ENCODE measurements around the gene MARCHF10. TPM values are rescaled to one million over a fixed set of nuclear protein-coding genes. Genes with fewer than 3 reads are reported as not detected.

Gene MARCHF10
- total RNA-seq, 1 experiment from 2014 or later = not detected

GRCh38 chr17:62760059-62760944 lies 47.8 kb downstream of the MARCHF10 start:
- in situ Hi-C loops (cut with HindIII; ENCODE audit: low sequenced_read_pairs) = no loop called here
- no peak for DNase-seq (ENCODE audit: low spot score)

GRCh38 chr17:62757500-62757951 lies 50.6 kb downstream of the MARCHF10 start:
- in situ Hi-C loops (cut with HindIII; ENCODE audit: low sequenced_read_pairs) = no loop called here
- DNase-seq (ENCODE audit: low spot score) = no peak

- in situ Hi-C loops (cut with HindIII; ENCODE audit: low sequenced_read_pairs) = no loop called here
- DNase-seq (ENCODE audit: low spot score) = no peak
Measured at GRCh38 chr17:62756198-62756597, 51.9 kb downstream of the MARCHF10 start.

- DNase-seq (ENCODE audit: low spot score) = peak; percentile 48
- in situ Hi-C loops (cut with HindIII; ENCODE audit: low sequenced_read_pairs) = no loop called here
Measured at GRCh38 chr17:62755141-62755851, 52.8 kb downstream of the MARCHF10 start.

- no peak for DNase-seq (ENCODE audit: low spot score)
- in situ Hi-C loops (cut with HindIII; ENCODE audit: low sequenced_read_pairs) = no loop called here
Measured at GRCh38 chr17:62754631-62755030, 53.5 kb downstream of the MARCHF10 start.

- in situ Hi-C loops (cut with HindIII; ENCODE audit: low sequenced_read_pairs) = no loop called here
- DNase-seq (ENCODE audit: low spot score) = no peak
Measured at GRCh38 chr17:62753562-62753961, 54.6 kb downstream of the MARCHF10 start.

- in situ Hi-C loops (cut with HindIII; ENCODE audit: low sequenced_read_pairs) = no loop called here
- no peak for DNase-seq (ENCODE audit: low spot score)
Measured at GRCh38 chr17:62751060-62751691, 56.9 kb downstream of the MARCHF10 start.

GRCh38 chr17:62750631-62751051 lies 57.5 kb downstream of the MARCHF10 start:
- peak; percentile 94 for DNase-seq (ENCODE audit: low spot score)
- in situ Hi-C loops (cut with HindIII; ENCODE audit: low sequenced_read_pairs) = no loop called here

- in situ Hi-C loops (cut with HindIII; ENCODE audit: low sequenced_read_pairs) = no loop called here
- no peak for DNase-seq (ENCODE audit: low spot score)
Measured at GRCh38 chr17:62749926-62750325, 58.2 kb downstream of the MARCHF10 start.

GRCh38 chr17:62746941-62747340 lies 61.2 kb downstream of the MARCHF10 start:
- DNase-seq (ENCODE audit: low spot score) = no peak
- in situ Hi-C loops (cut with HindIII; ENCODE audit: low sequenced_read_pairs) = no loop called here

- in situ Hi-C loops (cut with HindIII; ENCODE audit: low sequenced_read_pairs) = no loop called here
- DNase-seq (ENCODE audit: low spot score) = no peak
Measured at GRCh38 chr17:62745806-62746205, 62.3 kb downstream of the MARCHF10 start.

GRCh38 chr17:62744259-62744658 lies 63.9 kb downstream of the MARCHF10 start:
- no peak for DNase-seq (ENCODE audit: low spot score)

GRCh38 chr17:62741290-62741689 lies 66.8 kb downstream of the MARCHF10 start:
- DNase-seq (ENCODE audit: low spot score) = no peak
- in situ Hi-C loops (cut with HindIII; ENCODE audit: low sequenced_read_pairs) = no loop called here

More at GRCh38 chr17:62744259-62744658, 63.9 kb downstream of the MARCHF10 start:
- in situ Hi-C loops (cut with HindIII; ENCODE audit: low sequenced_read_pairs) = no loop called here

GRCh38 chr17:62739645-62740388 lies 68.3 kb downstream of the MARCHF10 start:
- in situ Hi-C loops (cut with HindIII; ENCODE audit: low sequenced_read_pairs) = no loop called here
- DNase-seq (ENCODE audit: low spot score) = no peak

- in situ Hi-C loops (cut with HindIII; ENCODE audit: low sequenced_read_pairs) = no loop called here
- no peak for DNase-seq (ENCODE audit: low spot score)
Measured at GRCh38 chr17:62738281-62738680, 69.8 kb downstream of the MARCHF10 start.

GRCh38 chr17:62737513-62737912 lies 70.6 kb downstream of the MARCHF10 start:
- in situ Hi-C loops (cut with HindIII; ENCODE audit: low sequenced_read_pairs) = no loop called here
- no peak for DNase-seq (ENCODE audit: low spot score)

GRCh38 chr17:62735044-62735651 lies 73.0 kb downstream of the MARCHF10 start:
- in situ Hi-C loops (cut with HindIII; ENCODE audit: low sequenced_read_pairs) = no loop called here
- DNase-seq (ENCODE audit: low spot score) = no peak

- in situ Hi-C loops (cut with HindIII; ENCODE audit: low sequenced_read_pairs) = no loop called here
- no peak for DNase-seq (ENCODE audit: low spot score)
Measured at GRCh38 chr17:62732125-62732524, 76.0 kb downstream of the MARCHF10 start.
